Measurements from ENCODE around the gene SYNPO2.

GRCh38 chr4:118843237-118843636 is 45.4 kb upstream of the SYNPO2 start:
- TF ChIP-seq, protein P1, sequence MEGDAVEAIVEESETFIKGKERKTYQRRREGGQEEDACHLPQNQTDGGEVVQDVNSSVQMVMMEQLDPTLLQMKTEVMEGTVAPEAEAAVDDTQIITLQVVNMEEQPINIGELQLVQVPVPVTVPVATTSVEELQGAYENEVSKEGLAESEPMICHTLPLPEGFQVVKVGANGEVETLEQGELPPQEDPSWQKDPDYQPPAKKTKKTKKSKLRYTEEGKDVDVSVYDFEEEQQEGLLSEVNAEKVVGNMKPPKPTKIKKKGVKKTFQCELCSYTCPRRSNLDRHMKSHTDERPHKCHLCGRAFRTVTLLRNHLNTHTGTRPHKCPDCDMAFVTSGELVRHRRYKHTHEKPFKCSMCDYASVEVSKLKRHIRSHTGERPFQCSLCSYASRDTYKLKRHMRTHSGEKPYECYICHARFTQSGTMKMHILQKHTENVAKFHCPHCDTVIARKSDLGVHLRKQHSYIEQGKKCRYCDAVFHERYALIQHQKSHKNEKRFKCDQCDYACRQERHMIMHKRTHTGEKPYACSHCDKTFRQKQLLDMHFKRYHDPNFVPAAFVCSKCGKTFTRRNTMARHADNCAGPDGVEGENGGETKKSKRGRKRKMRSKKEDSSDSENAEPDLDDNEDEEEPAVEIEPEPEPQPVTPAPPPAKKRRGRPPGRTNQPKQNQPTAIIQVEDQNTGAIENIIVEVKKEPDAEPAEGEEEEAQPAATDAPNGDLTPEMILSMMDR (IDR thresholded peaks at IDR 0.05), result no peak
- no peak for TF ChIP-seq EZH2phosphoT487 (IDR thresholded peaks at IDR 0.05)
